Esophagus muscularis mucosa (tissue), 4 donors: ENCODE measurements around the gene NEMP2.

Source experiments
- EP300 ChIP-seq: sonication (generic); formaldehyde crosslinking; IDR thresholded peaks from one replicate; pipeline ENCODE4 v1.6.1; 2017; ENCODE audit warnings: antibody characterized with exemption
- POLR2A ChIP-seq: fragments of 450-650 bp; IDR thresholded peaks from one replicate; pipeline ENCODE4 v1.6.1; 2017; ENCODE audit warnings: antibody characterized with exemption, moderate library complexity, mild to moderate bottlenecking, low read depth
- POLR2AphosphoS5 ChIP-seq, 2 donors: sonication (generic); formaldehyde crosslinking; IDR thresholded peaks; one replicate each; pipeline ENCODE4 v1.6.1; 2017; ENCODE audit warnings: antibody characterized with exemption in 2 of 2
- TF ChIP-seq, protein P1 (sequence below), 3 experiments: fragments of 200-600 bp in 2 of 3; fragments of 450-650 bp in 1 of 3; sonication (generic) in 2 of 3; IDR thresholded peaks; one replicate each; pipeline ENCODE4 v1.5.1; 2017 to 2019; ENCODE audit warnings: antibody characterized with exemption in 3 of 3, mild to moderate bottlenecking in 2 of 3, moderate library complexity in 1 of 3

DNA sequence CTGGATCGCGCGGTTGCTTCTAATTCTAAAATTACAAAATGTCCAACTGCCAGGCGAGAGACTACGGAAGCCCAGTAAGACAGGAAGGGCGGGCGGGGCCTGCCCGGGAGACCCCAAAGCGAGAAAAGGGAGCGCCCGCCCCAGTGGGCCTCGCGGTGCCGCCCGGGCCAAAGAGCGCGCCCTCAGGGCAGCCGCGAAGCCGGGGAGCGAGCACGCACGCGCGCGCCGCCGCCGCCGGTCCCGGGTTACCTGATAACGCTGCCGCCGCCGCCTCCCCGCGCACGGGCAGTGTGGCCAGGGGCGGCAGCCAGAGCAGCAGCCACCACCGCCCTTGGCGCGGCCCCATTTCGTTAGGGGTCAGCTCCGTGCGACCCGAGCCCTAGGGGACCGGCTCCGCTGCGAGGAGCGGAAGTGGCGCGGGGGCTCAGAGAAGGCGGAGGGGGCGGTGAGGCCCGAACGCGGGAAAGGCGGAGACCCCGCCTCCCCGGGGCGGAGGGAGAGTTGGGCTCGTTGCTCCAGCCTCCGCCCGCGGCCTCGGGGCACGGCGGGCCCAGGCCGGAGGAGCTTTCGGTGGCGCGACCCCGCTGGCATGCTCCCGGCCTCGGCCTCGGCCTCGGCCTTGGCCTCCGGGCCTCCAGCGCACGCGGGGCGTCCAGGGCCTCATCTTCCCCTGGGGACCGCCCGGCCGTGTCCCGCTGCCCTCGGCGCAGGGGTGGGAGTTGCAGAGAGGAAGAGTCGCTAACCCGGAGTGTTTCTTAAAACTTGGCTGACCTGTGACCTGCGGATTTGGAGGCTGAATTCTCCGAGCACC is at the start of gene NEMP2:
- TF ChIP-seq, protein P1, sequence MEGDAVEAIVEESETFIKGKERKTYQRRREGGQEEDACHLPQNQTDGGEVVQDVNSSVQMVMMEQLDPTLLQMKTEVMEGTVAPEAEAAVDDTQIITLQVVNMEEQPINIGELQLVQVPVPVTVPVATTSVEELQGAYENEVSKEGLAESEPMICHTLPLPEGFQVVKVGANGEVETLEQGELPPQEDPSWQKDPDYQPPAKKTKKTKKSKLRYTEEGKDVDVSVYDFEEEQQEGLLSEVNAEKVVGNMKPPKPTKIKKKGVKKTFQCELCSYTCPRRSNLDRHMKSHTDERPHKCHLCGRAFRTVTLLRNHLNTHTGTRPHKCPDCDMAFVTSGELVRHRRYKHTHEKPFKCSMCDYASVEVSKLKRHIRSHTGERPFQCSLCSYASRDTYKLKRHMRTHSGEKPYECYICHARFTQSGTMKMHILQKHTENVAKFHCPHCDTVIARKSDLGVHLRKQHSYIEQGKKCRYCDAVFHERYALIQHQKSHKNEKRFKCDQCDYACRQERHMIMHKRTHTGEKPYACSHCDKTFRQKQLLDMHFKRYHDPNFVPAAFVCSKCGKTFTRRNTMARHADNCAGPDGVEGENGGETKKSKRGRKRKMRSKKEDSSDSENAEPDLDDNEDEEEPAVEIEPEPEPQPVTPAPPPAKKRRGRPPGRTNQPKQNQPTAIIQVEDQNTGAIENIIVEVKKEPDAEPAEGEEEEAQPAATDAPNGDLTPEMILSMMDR (IDR thresholded peaks at IDR 0.05): no peak
- no peak for TF ChIP-seq POLR2A
- TF ChIP-seq EP300: no peak
- TF ChIP-seq POLR2AphosphoS5 (IDR thresholded peaks at IDR 0.05): peak; percentile 68 to 78
